CD4-positive, alpha-beta T cell treated with Interleukin-12 subunit alpha and Interleukin-12 subunit beta, for 1 hour (primary cell): ENCODE measurements around the gene ZBED2.
"Not testable (repeated sequence)": the region's sequence is repeated elsewhere in the genome, so short reads cannot be mapped to it uniquely, and the experiment has no call there.

Experiments used
- DNase-seq: peaks from one replicate; pipeline ENCODE4 v3.0.0-alpha.2; 2020

The ZBED2 gene, protein sequence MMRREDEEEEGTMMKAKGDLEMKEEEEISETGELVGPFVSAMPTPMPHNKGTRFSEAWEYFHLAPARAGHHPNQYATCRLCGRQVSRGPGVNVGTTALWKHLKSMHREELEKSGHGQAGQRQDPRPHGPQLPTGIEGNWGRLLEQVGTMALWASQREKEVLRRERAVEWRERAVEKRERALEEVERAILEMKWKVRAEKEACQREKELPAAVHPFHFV

GRCh38 chr3:111595232-111595631 is at the start of gene ZBED2:
TSS of gene ZBED2 (minus strand) at chr3:111595346. CDS start at chr3:111594201, 1,145 bp downstream.
- no peak for DNase-seq

- DNase-seq, result no peak
These were observed 44.2 kb upstream of the ZBED2 start for GRCh38 chr3:111639316-111639715.

- DNase-seq, result no peak
These were observed 41.3 kb upstream of the ZBED2 start for GRCh38 chr3:111636366-111636885.

- no peak for DNase-seq
These were observed 40.3 kb upstream of the ZBED2 start for GRCh38 chr3:111635403-111635802.

DNA sequence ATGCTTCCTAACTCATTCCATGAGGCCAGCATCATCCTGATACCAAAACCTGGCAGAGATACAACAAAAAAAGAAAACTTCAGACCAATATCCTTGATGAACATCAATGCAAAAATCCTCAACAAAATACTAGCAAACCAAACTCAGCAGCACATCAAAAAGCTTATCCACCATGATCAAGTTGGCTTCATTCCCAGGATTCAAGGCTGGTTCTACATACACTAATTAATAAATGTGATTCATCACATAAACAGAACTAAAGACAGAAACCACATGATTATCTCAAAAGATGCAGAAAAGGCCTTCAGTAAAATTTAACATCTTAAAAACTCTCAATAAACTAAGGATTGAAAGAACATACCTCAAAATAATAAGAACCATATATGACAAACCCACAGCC is 35.5 kb upstream of the ZBED2 start:
- not testable (repeated sequence) for DNase-seq

DNA sequence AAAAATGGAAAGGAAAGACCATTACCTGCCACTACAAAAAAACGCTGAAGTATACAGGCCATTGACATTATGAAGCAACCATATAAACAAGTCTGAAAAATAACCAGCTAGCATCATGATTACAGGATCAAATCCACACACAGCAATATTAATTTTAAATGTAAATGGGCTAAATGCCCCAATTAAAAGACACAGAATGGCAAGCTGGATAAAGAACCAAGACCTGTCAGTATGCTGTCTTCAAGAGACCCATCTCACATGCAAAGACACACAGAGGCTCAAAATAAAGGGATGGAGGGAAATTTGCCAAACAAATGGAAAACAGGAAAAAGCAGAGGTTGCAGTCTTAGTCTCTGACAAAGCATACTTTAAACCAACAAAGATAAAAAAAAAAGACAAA is 33.9 kb upstream of the ZBED2 start:
- DNase-seq, result not testable (repeated sequence)

GRCh38 chr3:111627092-111627491 is 31.9 kb upstream of the ZBED2 start:
- no peak for DNase-seq

DNA sequence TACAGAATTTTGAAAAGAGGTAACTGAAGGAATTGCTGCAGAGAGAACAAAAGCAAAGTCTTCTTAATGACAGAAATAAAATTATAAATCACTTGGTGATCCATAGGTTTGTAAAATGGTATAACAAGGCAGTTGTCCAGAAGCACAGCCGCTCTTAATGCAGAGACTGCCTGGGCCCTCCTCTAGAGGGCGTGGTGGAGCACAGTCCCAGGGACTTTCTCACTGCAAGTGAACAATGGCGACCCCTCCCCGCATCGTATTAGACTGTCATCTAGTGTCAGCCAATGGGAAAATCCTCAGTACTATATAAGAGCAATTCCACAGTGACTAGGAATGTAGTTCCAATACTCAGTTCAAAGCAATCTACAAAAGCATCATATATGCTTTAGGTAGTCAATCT is 26.4 kb upstream of the ZBED2 start:
- DNase-seq, result peak; percentile 36

GRCh38 chr3:111619833-111620232 is 24.7 kb upstream of the ZBED2 start:
- no peak for DNase-seq

DNA sequence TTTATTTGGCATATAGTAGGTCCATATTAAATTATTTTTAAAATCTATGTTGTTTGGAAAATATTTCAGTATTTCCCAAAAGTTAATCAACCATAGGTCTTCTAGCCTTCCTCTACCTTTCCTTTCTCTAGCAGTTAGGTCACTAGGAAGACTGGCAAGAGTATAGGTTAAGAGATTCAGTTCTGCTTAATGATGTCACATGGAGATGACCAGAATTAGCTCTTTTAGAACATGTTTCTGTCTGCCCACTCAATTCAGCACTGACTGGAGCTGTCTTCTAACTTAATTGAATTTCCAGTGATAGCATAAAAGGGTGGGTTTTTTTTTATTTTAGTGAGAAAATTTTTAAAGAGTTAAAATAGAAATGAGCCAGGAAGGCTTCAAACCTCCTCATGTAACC is 23.8 kb upstream of the ZBED2 start:
- no peak for DNase-seq

- DNase-seq, result no peak
These were observed 22.9 kb upstream of the ZBED2 start for GRCh38 chr3:111617912-111618601.

DNA sequence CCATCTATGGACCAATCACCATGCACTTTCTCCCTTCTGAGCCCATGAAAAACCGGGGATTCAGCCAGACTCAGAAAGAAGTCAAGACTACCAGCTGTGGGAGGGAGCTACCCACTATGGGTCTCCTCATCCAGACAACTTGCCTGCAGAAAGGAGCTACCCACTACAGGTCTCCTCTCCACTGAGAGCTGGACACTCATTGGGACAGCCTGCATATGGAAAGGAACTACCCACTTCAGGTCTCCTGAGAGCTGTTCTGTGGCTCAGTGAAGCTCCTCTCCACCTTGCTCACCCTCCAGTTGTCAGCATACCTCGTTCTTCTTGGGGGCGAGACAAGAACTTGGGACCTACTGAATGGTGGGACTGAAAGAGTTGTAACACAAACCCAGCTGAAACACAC is 22.3 kb upstream of the ZBED2 start:
- no peak for DNase-seq

- peak; percentile 67 for DNase-seq
These were observed 21.4 kb upstream of the ZBED2 start for GRCh38 chr3:111616417-111617105.

GRCh38 chr3:111615880-111616279 is 20.7 kb upstream of the ZBED2 start:
- DNase-seq, result no peak

- no peak for DNase-seq
These were observed 18.1 kb upstream of the ZBED2 start for GRCh38 chr3:111613294-111613693.

- DNase-seq, result no peak
These were observed 15.5 kb upstream of the ZBED2 start for GRCh38 chr3:111610612-111611054.

- DNase-seq, result peak; percentile 79
These were observed 15.0 kb upstream of the ZBED2 start for GRCh38 chr3:111610189-111610588.

- no peak for DNase-seq
These were observed 14.6 kb upstream of the ZBED2 start for GRCh38 chr3:111609700-111610099.

GRCh38 chr3:111608383-111608782 is 13.2 kb upstream of the ZBED2 start:
- DNase-seq, result peak; percentile 41

DNA sequence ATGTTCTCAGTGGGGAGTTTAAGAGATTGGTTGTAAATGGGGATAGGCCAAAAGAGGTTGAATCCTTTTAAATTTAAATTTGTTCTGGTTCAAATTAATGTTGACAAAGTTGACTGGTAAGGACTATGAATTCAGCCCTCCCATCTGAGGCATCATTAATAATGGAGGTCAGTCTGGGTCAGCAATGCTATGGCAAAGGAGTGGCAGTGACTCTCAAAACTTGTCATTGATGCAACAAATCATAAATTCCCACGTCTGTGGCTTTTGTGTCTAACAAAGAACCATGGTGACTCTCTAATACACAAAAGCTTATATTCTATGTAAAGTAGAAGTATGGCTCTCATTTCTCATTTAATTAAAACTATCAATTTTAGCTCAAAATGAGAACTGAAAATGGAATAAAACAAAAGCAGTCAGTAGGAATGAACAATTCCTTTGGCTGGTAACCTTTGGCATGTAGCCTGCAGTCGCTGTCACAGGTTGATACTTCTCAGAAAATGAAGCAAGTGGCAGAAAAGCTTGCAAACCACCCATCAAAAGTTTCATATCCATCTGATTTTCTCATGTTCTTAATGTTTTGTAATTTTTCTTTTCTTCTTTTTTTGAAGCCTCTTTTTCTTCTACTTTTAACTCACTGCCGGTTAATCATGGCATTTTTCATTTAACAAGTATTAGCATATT is 12.2 kb upstream of the ZBED2 start:
- no peak for DNase-seq

- no peak for DNase-seq
These were observed 10.3 kb upstream of the ZBED2 start for GRCh38 chr3:111605493-111605892.

DNA sequence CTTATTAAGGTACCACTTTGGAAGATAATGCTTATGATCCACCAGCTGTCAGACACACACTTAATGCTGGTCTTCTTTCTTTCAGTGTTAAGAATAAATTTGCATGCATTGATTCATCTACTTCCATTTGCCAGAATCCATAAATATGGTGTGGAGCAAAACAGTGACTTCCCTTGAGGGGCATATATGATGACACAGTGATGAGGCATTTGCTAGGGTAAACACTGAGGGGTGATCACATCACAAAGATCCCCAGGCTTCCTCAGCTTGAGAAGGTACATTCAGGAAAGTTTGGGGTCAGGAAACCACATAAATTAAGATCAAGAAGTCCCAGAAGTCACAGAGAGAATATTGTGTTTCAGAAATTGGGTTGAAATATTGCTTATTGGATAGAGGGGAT is 9.9 kb upstream of the ZBED2 start:
- no peak for DNase-seq

GRCh38 chr3:111604119-111604518 is 9.0 kb upstream of the ZBED2 start:
- DNase-seq, result no peak
